ENCODE data around the gene PDE9A. TPM values are rescaled to one million over a fixed set of nuclear protein-coding genes. Genes with fewer than 3 reads are reported as not detected.

The PDE9A gene
- total and polyA plus RNA-seq, 8 donors, result 5.1 to 24.2 (median 21.9) TPM

DNA sequence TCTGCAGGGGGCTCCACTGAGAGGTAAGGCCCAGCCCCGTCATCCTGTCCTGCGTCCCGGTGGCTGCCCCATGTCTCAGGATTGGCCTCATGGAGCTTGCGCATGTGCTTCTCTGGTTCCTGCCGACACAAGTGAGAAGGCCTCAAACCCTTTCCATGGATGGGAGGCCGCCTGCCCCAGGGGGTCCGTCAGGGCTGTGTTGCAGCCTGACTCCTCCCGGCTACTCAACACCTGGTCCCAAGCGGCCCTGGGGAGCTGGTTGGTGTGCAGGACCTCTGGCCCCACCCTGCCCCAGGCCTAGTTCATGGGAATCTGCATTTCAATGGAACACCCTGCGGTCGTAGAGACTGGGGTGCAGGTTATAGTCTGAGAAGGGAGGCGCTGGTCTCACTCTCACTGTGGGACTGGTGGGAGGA is 21.1 kb upstream of the PDE9A start:
- H3K36me3 ChIP-seq, result no peaks in the 10 kb centered on the region
- DNase-seq, result peak in 1 of 4 donors; percentile 20
- intact Hi-C loops (cut with DNase I), result no loop called here
- H3K9me3 ChIP-seq, result no peaks in the 10 kb centered on the region
- H3K4me3 ChIP-seq, result no peak overlapping the region
- H3K27me3 ChIP-seq, result no peaks in the 10 kb centered on the region
- no peak overlapping the region for H3K27ac ChIP-seq
- peaks cover 0 to 7% of the 10 kb centered on the region in 2 donors for H3K4me1 ChIP-seq
- no peak for ATAC-seq
- TF ChIP-seq, protein P1, sequence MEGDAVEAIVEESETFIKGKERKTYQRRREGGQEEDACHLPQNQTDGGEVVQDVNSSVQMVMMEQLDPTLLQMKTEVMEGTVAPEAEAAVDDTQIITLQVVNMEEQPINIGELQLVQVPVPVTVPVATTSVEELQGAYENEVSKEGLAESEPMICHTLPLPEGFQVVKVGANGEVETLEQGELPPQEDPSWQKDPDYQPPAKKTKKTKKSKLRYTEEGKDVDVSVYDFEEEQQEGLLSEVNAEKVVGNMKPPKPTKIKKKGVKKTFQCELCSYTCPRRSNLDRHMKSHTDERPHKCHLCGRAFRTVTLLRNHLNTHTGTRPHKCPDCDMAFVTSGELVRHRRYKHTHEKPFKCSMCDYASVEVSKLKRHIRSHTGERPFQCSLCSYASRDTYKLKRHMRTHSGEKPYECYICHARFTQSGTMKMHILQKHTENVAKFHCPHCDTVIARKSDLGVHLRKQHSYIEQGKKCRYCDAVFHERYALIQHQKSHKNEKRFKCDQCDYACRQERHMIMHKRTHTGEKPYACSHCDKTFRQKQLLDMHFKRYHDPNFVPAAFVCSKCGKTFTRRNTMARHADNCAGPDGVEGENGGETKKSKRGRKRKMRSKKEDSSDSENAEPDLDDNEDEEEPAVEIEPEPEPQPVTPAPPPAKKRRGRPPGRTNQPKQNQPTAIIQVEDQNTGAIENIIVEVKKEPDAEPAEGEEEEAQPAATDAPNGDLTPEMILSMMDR (IDR thresholded peaks at IDR 0.05), result no peak

DNA sequence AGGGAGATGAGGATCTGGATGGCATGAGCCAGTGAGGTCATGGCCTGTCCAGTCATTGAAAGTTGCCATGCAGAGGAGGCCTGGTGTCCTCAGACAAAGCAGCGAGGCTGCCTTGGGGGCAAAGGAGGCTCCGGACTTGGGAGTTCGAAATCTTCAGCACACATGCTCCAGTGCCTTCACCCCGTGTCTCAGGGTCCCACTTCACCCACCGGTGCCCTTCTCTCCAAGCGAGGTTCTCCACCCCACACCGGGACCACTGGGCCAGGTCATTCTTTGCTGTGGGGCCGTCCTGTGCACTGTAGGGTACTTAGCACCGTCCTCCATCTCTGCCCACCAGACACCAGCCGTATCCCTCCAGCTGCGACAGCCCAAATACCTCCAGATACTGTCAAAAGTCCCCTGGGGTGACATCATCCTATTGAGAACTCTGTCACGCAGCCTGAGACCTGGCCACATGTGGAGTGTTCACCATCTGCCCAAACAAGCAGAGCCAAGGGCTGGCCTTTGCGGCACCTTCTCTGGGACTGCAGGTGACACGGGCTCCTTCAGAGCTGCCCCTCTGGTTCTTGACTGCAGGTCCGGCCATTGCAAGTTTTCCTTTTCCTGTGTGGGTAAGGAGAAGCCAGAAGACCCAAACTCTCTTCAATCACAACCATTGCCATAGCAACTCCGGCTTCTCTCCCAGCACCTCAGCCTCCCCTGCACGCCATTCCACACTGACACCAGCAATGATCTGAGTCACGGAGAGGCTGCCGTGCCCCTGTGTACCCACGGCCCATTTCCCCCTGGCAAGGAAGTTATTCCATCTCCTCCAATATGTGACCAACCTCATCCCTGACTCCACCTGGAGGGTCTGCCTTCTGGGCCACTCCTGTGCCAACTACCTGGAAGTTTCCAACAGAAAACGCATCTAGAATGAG is 20.4 kb upstream of the PDE9A start:
- TF ChIP-seq, protein P1 (IDR thresholded peaks at IDR 0.05), result no peak
- Histone ChIP-seq H3K27me3 (peaks cover 0 to 3% of the 10 kb centered on the region in 2 donors), H3K9me3 (no peaks in the 10 kb centered on the region), H3K27ac (no peak overlapping the region), H3K36me3 (no peaks in the 10 kb centered on the region), H3K4me3 (no peak overlapping the region), H3K4me1 (peaks cover 0 to 7% of the 10 kb centered on the region in 2 donors)
- peak in 1 of 4 donors; percentile 16 for DNase-seq
- no peak for ATAC-seq
- intact Hi-C loops (cut with DNase I), result no loop called here

DNA sequence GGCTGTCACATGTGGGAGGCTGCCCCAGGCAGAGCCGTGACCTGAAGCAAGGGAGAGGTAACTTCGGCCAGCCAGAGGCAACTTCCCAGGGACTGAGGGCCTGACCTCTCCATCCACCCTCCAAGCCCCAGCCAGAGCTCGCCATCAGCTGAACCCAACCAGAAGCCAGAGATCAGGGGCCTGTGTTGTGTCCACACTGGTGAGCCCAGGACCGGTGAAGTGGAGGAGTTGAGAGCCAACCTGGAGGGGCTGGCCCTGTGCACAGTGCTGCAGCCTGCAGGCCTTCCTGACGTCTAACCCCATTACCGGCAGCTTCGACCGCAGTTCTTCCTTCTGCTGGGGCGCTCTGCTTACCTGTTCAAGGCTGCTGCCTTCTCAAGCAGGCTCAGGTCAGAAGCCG is 19.6 kb upstream of the PDE9A start:
- H3K27me3 ChIP-seq, result peaks cover 0 to 9% of the 10 kb centered on the region in 2 donors
- peaks cover 0 to 7% of the 10 kb centered on the region in 2 donors for H3K4me1 ChIP-seq
- no peaks in the 10 kb centered on the region for H3K9me3 ChIP-seq
- ATAC-seq (no peak), DNase-seq (peak in 1 of 4 donors; percentile 19)
- intact Hi-C loops (cut with DNase I), result no loop called here
- no peaks in the 10 kb centered on the region for H3K36me3 ChIP-seq
- no peak overlapping the region for H3K27ac ChIP-seq
- TF ChIP-seq, protein P1 (IDR thresholded peaks at IDR 0.05), result no peak
- no peak overlapping the region for H3K4me3 ChIP-seq

DNA sequence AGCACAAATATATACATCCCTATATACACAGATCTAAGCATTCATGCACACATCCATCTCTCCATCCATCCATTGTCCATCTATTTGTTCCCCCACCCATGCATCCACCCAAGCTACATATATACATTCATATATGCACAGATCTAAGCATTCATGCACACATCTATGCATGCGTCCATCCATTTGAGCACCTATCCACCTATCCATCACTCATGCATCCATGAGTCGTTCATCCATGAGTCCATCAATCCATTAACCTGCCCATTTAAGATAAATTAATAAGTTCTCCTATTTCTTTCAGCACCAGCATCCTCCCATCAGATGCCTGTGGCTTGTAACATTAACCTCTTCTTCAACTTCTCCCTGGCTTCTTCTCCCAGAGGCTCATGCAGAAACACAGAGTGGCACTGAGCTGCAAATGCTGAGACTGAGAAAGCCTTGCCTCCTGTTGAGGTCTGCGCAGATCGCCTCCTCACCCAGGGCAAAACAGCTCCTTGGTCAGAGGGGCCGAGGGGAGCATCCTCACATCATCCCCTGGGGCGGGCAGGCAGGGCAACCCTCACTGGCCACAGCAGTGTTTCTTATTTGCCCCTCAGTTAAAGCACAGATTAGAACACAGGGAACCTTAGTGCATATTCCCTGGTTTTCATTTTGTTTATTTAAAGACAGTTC is 17.4 kb upstream of the PDE9A start:
- Histone ChIP-seq H3K36me3 (no peaks in the 10 kb centered on the region), H3K27ac (no peak overlapping the region), H3K4me3 (no peak overlapping the region), H3K9me3 (no peaks in the 10 kb centered on the region), H3K4me1 (peaks cover 0 to 7% of the 10 kb centered on the region in 2 donors), H3K27me3 (peaks cover 0 to 9% of the 10 kb centered on the region in 2 donors)
- intact Hi-C loops (cut with DNase I), result no loop called here
- TF ChIP-seq, protein P1 (IDR thresholded peaks at IDR 0.05), result no peak
- ATAC-seq, result no peak
- DNase-seq, result no peak

All from left lung (tissue), 10 donors.